Renal pelvis (tissue), 4 donors: ENCODE results near the gene SERPINB13. TPM values are rescaled to one million over a fixed set of nuclear protein-coding genes. Genes with fewer than 3 reads are reported as not detected.

Experiments
- DNase-seq: peaks from one replicate; pipeline ENCODE4 v3.0.0-alpha.2; 2013
- polyA plus RNA-seq, 3 donors: library from polyadenylated mRNA; unstranded; fragments of 120-200 nt; gene quantifications; one replicate each; pipeline ENCODE4 v1.2.1, GENCODE V29; 2013; ENCODE audit not compliant: insufficient read length in 3 of 3

Gene SERPINB13
- polyA plus RNA-seq, 3 donors, result not detected

DNA sequence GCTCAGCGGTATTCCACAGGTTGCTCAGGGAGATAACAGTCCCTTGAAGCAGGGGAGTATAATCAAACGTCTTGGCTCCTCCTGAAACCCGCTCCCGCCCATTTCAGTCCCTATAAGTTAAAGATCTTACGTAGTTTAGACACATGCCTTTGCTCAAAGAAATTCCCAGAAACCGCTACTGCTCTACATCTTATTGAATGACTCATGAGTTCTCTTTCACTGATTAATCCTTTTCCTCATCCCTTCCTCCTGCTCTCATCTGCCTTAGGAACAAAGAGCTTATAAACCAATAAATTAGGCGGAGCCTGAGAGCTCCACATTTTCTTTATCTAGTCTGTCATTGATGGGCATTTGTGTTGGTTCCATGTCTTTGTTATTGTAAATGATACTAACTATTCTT, 61.1 kb downstream of the SERPINB13 start:
- no peak for DNase-seq

Other genes with a start within 250 kb of the SERPINB13 start
- 10 to 100 TPM; 36.2 to 44.2 (median 43.6) TPM for gene KDSR, start 220.1 kb upstream of the SERPINB13 start, polyA plus RNA-seq
- 10 to 100 TPM; 48.0 to 68.8 (median 57.7) TPM for gene VPS4B, start 164.9 kb upstream of the SERPINB13 start, polyA plus RNA-seq
- gene SERPINB5, start 110.4 kb upstream of the SERPINB13 start, polyA plus RNA-seq, result not detected
- gene SERPINB12, start 45.0 kb upstream of the SERPINB13 start, polyA plus RNA-seq, result not detected
- under 1 TPM in 1 of 3 donors, not detected in 2; 0.19 TPM for gene SERPINB4, start 56.9 kb downstream of the SERPINB13 start, polyA plus RNA-seq
- gene SERPINB3, start 74.5 kb downstream of the SERPINB13 start, polyA plus RNA-seq, result under 1 TPM in 1 of 3 donors, not detected in 2; 0.13 TPM
- gene SERPINB11, start 115.6 kb downstream of the SERPINB13 start, polyA plus RNA-seq, result not detected
- gene SERPINB7, start 188.1 kb downstream of the SERPINB13 start, polyA plus RNA-seq, result under 1 TPM; 0.43 to 0.68 (median 0.61) TPM